A549 (cell line): ENCODE results near the gene KDM5B.

Experiments
- POLR2A ChIP-seq: IDR thresholded peaks from 2 replicates; pipeline ENCODE4 v1.6.1; 2012; ENCODE audit warnings: mild to moderate bottlenecking, low read length
- ZC3H11A ChIP-seq: fragments of 450-650 bp; IDR thresholded peaks from 2 replicates; pipeline ENCODE4 v1.6.1; 2014; ENCODE audit warnings: antibody characterized with exemption, mild to moderate bottlenecking
- TF ChIP-seq, protein P1 (sequence below): fragments of >200 bp; sonication (Bioruptor Twin); formaldehyde crosslinking; IDR thresholded peaks from 3 replicates; pipeline ENCODE4 v1.5.1; 2016
- TF ChIP-seq, protein P2 (sequence below): fragments of 200-600 bp; sonication (generic); IDR thresholded peaks from 2 replicates; pipeline ENCODE4 v1.6.1; 2016; ENCODE audit warnings: antibody characterized with exemption, mild to moderate bottlenecking, moderate library complexity

DNA sequence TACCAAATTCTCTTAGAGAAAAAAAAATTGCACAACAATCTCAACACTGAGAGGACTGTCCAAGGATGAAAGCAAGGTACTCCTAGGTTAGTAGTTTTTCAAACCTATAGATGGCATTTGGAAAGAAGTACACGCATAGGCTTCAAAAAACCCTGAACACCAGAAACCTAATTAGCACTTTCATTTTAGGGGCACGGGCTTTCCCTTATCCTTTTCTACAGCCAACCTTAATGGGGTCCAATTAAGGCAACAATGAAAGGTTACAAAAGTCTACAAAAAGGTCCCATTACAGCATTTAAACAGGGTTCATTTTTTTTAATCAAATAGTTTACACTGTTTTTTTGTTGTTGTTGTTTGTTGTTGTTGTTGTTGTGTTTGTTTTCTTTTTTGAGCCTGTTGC, 6.2 kb downstream of the KDM5B start:
- TF ChIP-seq ZC3H11A (no peak), POLR2A (no peak)
- TF ChIP-seq, protein P1, sequence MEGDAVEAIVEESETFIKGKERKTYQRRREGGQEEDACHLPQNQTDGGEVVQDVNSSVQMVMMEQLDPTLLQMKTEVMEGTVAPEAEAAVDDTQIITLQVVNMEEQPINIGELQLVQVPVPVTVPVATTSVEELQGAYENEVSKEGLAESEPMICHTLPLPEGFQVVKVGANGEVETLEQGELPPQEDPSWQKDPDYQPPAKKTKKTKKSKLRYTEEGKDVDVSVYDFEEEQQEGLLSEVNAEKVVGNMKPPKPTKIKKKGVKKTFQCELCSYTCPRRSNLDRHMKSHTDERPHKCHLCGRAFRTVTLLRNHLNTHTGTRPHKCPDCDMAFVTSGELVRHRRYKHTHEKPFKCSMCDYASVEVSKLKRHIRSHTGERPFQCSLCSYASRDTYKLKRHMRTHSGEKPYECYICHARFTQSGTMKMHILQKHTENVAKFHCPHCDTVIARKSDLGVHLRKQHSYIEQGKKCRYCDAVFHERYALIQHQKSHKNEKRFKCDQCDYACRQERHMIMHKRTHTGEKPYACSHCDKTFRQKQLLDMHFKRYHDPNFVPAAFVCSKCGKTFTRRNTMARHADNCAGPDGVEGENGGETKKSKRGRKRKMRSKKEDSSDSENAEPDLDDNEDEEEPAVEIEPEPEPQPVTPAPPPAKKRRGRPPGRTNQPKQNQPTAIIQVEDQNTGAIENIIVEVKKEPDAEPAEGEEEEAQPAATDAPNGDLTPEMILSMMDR: no peak
- TF ChIP-seq, protein P2, sequence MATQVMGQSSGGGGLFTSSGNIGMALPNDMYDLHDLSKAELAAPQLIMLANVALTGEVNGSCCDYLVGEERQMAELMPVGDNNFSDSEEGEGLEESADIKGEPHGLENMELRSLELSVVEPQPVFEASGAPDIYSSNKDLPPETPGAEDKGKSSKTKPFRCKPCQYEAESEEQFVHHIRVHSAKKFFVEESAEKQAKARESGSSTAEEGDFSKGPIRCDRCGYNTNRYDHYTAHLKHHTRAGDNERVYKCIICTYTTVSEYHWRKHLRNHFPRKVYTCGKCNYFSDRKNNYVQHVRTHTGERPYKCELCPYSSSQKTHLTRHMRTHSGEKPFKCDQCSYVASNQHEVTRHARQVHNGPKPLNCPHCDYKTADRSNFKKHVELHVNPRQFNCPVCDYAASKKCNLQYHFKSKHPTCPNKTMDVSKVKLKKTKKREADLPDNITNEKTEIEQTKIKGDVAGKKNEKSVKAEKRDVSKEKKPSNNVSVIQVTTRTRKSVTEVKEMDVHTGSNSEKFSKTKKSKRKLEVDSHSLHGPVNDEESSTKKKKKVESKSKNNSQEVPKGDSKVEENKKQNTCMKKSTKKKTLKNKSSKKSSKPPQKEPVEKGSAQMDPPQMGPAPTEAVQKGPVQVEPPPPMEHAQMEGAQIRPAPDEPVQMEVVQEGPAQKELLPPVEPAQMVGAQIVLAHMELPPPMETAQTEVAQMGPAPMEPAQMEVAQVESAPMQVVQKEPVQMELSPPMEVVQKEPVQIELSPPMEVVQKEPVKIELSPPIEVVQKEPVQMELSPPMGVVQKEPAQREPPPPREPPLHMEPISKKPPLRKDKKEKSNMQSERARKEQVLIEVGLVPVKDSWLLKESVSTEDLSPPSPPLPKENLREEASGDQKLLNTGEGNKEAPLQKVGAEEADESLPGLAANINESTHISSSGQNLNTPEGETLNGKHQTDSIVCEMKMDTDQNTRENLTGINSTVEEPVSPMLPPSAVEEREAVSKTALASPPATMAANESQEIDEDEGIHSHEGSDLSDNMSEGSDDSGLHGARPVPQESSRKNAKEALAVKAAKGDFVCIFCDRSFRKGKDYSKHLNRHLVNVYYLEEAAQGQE: no peak
